K562 (cell line): ENCODE data around the gene NR3C1. TPM values are rescaled to one million over a fixed set of nuclear protein-coding genes. Genes with fewer than 3 reads are reported as not detected.

Source experiments
- E2F3 ChIP-seq: fragments of 250-450 bp; sonication (Bioruptor Pico); IDR thresholded peaks from 2 replicates; pipeline ENCODE4 v1.4.0; 2020; ENCODE audit warnings: mild to moderate bottlenecking
- FOXA3 ChIP-seq, 2 experiments: fragments of 450-650 bp in 1 of 2; sonication (generic) in 1 of 2; formaldehyde crosslinking; IDR thresholded peaks in 1 of 2; conservative IDR thresholded peaks in 1 of 2; 2 replicates each; pipeline versions ENCODE4 v1.4.0 to v1.8.0; 2020 to 2022; ENCODE audit warnings: mild to moderate bottlenecking in 2 of 2, missing genetic modification reagents in 1 of 2
- GABPB2 ChIP-seq: fragments of 250-450 bp; sonication (Bioruptor Pico); conservative IDR thresholded peaks from 2 replicates; pipeline ENCODE4 v1.5.1; 2021; ENCODE audit warnings: mild to moderate bottlenecking
- HCFC1 ChIP-seq: IDR thresholded peaks from 2 replicates; pipeline ENCODE4 v1.6.1; 2012; ENCODE audit warnings: low read depth, low read length, improper control_type of control experiment
- IRF2 ChIP-seq: sonication (generic); formaldehyde crosslinking; IDR thresholded peaks from 2 replicates; pipeline ENCODE4 v1.8.1; 2022; ENCODE audit warnings: mild to moderate bottlenecking, missing genetic modification reagents
- MTA2 ChIP-seq: fragments of 450-650 bp; IDR thresholded peaks from 2 replicates; pipeline ENCODE4 v1.6.1; 2016; ENCODE audit warnings: low read depth
- NEUROD1 ChIP-seq: fragments of 150-350 bp; IDR thresholded peaks from 2 replicates; pipeline ENCODE4 v1.6.1; 2014; ENCODE audit warnings: borderline replicate concordance, low read length, low read depth; ENCODE audit not compliant: partially characterized antibody
- POLR2AphosphoS5 ChIP-seq: IDR thresholded peaks from 2 replicates; pipeline ENCODE4 v1.6.1; 2011; ENCODE audit warnings: mild to moderate bottlenecking, low read depth, low read length, moderate library complexity; ENCODE audit not compliant: control insufficient read depth, insufficient read depth
- RAD51 ChIP-seq: fragments of 450-650 bp; IDR thresholded peaks from 2 replicates; pipeline ENCODE4 v1.7.1; 2016; ENCODE audit warnings: low read depth, mild to moderate bottlenecking, borderline replicate concordance
- TCFL5 ChIP-seq: fragments of 250-450 bp; sonication (Bioruptor Pico); conservative IDR thresholded peaks from 2 replicates; pipeline ENCODE4 v1.6.1; 2021; ENCODE audit warnings: mild to moderate bottlenecking, moderate library complexity, matching md5 sums
- ZC3H11A ChIP-seq: IDR thresholded peaks from 2 replicates; pipeline ENCODE4 v1.6.1; 2012; ENCODE audit warnings: low read depth, low read length, improper control_type of control experiment
- ZEB2 ChIP-seq: fragments of 450-650 bp; IDR thresholded peaks from 2 replicates; pipeline ENCODE4 v1.6.1; 2016
- ZNF12 ChIP-seq: sonication (generic); formaldehyde crosslinking; IDR thresholded peaks from 2 replicates; pipeline ENCODE4 v1.4.0; 2020; ENCODE audit warnings: mild to moderate bottlenecking, missing genetic modification reagents
- ZNF217 ChIP-seq: sonication (generic); formaldehyde crosslinking; IDR thresholded peaks from 2 replicates; pipeline ENCODE4 v1.8.0; 2022; ENCODE audit warnings: mild to moderate bottlenecking, missing genetic modification reagents
- ZNF445 ChIP-seq: fragments of 250-450 bp; sonication (Bioruptor Pico); IDR thresholded peaks from 2 replicates; pipeline ENCODE4 v1.4.0; 2020; ENCODE audit warnings: low read depth, mild to moderate bottlenecking, moderate library complexity
- polyA plus RNA-seq, 8 experiments: library from polyadenylated mRNA; depleted of rRNA in 4 of 8; stranded (reverse) in 5 of 8; unstranded in 3 of 8; fragments of >200 nt; fragmentation: Nextera tagmentation in 2 of 8; fragmentation: Illumina TruSeq in 1 of 8; extraction: Ambion mirVana in 2 of 8; extraction: Trizol in 1 of 8; gene quantifications; 2 replicates each; pipeline versions ENCODE4 v1.2.1 to v1.2.3, GENCODE V29; 2011 to 2014; ENCODE audit warnings: inconsistent platforms in 1 of 8, missing spikeins in 1 of 8
- total RNA-seq, 7 experiments: library from RNA; depleted of rRNA in 6 of 7; stranded (reverse); fragments of >200 nt in 6 of 7; fragmentation: Illumina TruSeq in 2 of 7; extraction: Trizol in 2 of 7; gene quantifications; 2 replicates each; pipeline versions ENCODE4 v1.2.1 to v1.2.3, GENCODE V29; 2011 to 2021; ENCODE audit warnings: low replicate concordance in 1 of 7
- TF ChIP-seq, protein P1 (sequence below): fragments of 450-650 bp; formaldehyde crosslinking; conservative IDR thresholded peaks from 2 replicates; pipeline ENCODE4 v1.4.0; 2022; ENCODE audit warnings: mild to moderate bottlenecking, missing genetic modification characterization
- TF ChIP-seq, protein P2 (sequence below): fragments of 450-650 bp; conservative IDR thresholded peaks from 2 replicates; pipeline ENCODE4 v1.6.1; 2016; ENCODE audit warnings: missing genetic modification characterization, low read depth, mild to moderate bottlenecking, control low read depth, missing compliant biosample characterization
- TF ChIP-seq, protein P3 (sequence below): sonication (generic); formaldehyde crosslinking; IDR thresholded peaks from 2 replicates; pipeline ENCODE4 v1.8.1; 2023; ENCODE audit warnings: mild to moderate bottlenecking, missing genetic modification reagents, moderate library complexity
- TF ChIP-seq, protein P4 (sequence below): fragments of 450-650 bp; IDR thresholded peaks from 2 replicates; pipeline ENCODE4 v1.6.1; 2016
- TF ChIP-seq, protein P5 (sequence below): fragments of 450-650 bp; IDR thresholded peaks from 2 replicates; pipeline ENCODE4 v1.6.1; 2016; ENCODE audit warnings: mild to moderate bottlenecking

Gene NR3C1
- total and polyA plus RNA-seq, 9 of the 15 experiments (the other 6 are each of a cell fraction or from before 2014, with no cell fraction given) = 8.2 to 36.0 (median 15.0) TPM

- TF ChIP-seq NEUROD1 = no peak
- TF ChIP-seq E2F3 = no peak
- TF ChIP-seq, protein P1, sequence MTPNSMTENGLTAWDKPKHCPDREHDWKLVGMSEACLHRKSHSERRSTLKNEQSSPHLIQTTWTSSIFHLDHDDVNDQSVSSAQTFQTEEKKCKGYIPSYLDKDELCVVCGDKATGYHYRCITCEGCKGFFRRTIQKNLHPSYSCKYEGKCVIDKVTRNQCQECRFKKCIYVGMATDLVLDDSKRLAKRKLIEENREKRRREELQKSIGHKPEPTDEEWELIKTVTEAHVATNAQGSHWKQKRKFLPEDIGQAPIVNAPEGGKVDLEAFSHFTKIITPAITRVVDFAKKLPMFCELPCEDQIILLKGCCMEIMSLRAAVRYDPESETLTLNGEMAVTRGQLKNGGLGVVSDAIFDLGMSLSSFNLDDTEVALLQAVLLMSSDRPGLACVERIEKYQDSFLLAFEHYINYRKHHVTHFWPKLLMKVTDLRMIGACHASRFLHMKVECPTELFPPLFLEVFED (CRISPR knock-in tag) = 0 out of 2 replicates have a peak, but pooled peaks have one; percentile 13
- TF ChIP-seq ZC3H11A = no peak
- no peak for TF ChIP-seq POLR2AphosphoS5
- no peak for TF ChIP-seq TCFL5 (CRISPR knock-in tag)
- no peak for TF ChIP-seq IRF2 (CRISPR knock-in tag)
- peak; percentile 89 for TF ChIP-seq HCFC1
- no peak for TF ChIP-seq ZNF445 (CRISPR knock-in tag)
- TF ChIP-seq ZEB2 = no peak
- TF ChIP-seq, protein P2, sequence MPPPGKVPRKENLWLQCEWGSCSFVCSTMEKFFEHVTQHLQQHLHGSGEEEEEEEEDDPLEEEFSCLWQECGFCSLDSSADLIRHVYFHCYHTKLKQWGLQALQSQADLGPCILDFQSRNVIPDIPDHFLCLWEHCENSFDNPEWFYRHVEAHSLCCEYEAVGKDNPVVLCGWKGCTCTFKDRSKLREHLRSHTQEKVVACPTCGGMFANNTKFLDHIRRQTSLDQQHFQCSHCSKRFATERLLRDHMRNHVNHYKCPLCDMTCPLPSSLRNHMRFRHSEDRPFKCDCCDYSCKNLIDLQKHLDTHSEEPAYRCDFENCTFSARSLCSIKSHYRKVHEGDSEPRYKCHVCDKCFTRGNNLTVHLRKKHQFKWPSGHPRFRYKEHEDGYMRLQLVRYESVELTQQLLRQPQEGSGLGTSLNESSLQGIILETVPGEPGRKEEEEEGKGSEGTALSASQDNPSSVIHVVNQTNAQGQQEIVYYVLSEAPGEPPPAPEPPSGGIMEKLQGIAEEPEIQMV (tag) = peak; percentile 56; the same call in 1 of the 2 replicates
- no peak for TF ChIP-seq ZNF12 (CRISPR knock-in tag)
- no peak for TF ChIP-seq RAD51
- 0 out of 4 replicates have a peak, but pooled peaks of 1 of the 2 experiments have one; percentile 63 for TF ChIP-seq FOXA3 (CRISPR knock-in tag; conservative IDR thresholded peaks at IDR 0.05 in 1 of 2, IDR thresholded peaks at IDR 0.05 in 1 of 2)
- TF ChIP-seq MTA2 = no peak
- TF ChIP-seq GABPB2 = no peak
- TF ChIP-seq, protein P3, sequence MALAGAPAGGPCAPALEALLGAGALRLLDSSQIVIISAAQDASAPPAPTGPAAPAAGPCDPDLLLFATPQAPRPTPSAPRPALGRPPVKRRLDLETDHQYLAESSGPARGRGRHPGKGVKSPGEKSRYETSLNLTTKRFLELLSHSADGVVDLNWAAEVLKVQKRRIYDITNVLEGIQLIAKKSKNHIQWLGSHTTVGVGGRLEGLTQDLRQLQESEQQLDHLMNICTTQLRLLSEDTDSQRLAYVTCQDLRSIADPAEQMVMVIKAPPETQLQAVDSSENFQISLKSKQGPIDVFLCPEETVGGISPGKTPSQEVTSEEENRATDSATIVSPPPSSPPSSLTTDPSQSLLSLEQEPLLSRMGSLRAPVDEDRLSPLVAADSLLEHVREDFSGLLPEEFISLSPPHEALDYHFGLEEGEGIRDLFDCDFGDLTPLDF = no peak
- TF ChIP-seq, protein P4, sequence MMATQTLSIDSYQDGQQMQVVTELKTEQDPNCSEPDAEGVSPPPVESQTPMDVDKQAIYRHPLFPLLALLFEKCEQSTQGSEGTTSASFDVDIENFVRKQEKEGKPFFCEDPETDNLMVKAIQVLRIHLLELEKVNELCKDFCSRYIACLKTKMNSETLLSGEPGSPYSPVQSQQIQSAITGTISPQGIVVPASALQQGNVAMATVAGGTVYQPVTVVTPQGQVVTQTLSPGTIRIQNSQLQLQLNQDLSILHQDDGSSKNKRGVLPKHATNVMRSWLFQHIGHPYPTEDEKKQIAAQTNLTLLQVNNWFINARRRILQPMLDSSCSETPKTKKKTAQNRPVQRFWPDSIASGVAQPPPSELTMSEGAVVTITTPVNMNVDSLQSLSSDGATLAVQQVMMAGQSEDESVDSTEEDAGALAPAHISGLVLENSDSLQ = peak; percentile 48; the same call in 1 of the 2 replicates
- TF ChIP-seq, protein P5, sequence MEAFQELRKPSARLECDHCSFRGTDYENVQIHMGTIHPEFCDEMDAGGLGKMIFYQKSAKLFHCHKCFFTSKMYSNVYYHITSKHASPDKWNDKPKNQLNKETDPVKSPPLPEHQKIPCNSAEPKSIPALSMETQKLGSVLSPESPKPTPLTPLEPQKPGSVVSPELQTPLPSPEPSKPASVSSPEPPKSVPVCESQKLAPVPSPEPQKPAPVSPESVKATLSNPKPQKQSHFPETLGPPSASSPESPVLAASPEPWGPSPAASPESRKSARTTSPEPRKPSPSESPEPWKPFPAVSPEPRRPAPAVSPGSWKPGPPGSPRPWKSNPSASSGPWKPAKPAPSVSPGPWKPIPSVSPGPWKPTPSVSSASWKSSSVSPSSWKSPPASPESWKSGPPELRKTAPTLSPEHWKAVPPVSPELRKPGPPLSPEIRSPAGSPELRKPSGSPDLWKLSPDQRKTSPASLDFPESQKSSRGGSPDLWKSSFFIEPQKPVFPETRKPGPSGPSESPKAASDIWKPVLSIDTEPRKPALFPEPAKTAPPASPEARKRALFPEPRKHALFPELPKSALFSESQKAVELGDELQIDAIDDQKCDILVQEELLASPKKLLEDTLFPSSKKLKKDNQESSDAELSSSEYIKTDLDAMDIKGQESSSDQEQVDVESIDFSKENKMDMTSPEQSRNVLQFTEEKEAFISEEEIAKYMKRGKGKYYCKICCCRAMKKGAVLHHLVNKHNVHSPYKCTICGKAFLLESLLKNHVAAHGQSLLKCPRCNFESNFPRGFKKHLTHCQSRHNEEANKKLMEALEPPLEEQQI = peak; percentile 65; the same call in 1 of the 2 replicates
- TF ChIP-seq ZNF217 (CRISPR knock-in tag) = no peak
Measured at GRCh38 chr5:143405063-143405848, 1.8 kb upstream of the NR3C1 start (continued).
